HFFc6 (cell line): ENCODE data around the gene DDIT4L. TPM values are rescaled to one million over a fixed set of nuclear protein-coding genes. Genes with fewer than 3 reads are reported as not detected.

Experiments
- DNase-seq: peaks from one replicate; pipeline ENCODE4 v3.0.0-alpha.2; 2018
- H3K27ac Mint-ChIP-seq: 2 replicates; pipeline ENCODE4 v1.8.0; 2020; ENCODE audit warnings: mild to moderate bottlenecking, mixed read lengths
- H3K27me3 Mint-ChIP-seq: 2 replicates; pipeline ENCODE4 v1.8.0; 2021; ENCODE audit warnings: mild to moderate bottlenecking, moderate library complexity, mixed read lengths; ENCODE audit not compliant: insufficient read depth
- H3K36me3 Mint-ChIP-seq: 2 replicates; pipeline ENCODE4 v1.8.0; 2021; ENCODE audit warnings: low read depth, mixed read lengths
- H3K4me1 Mint-ChIP-seq: 2 replicates; pipeline ENCODE4 v1.8.0; 2020; ENCODE audit warnings: low read depth, mixed read lengths
- H3K4me3 Mint-ChIP-seq: 2 replicates; pipeline ENCODE4 v1.8.0; 2020; ENCODE audit warnings: mild to moderate bottlenecking, moderate library complexity, mixed read lengths
- H3K9me3 Mint-ChIP-seq: 2 replicates; pipeline ENCODE4 v1.8.0; 2020; ENCODE audit warnings: mild to moderate bottlenecking, mixed read lengths
- long read RNA-seq: library from polyadenylated mRNA; unstranded; transcript quantifications from one replicate; pipeline ENCODE4 v2.0.0, GENCODE V29; 2019
- total RNA-seq, 6 experiments: library from RNA; stranded (reverse); fragmentation: NEBNext Ultra II Directional; extraction: Animal tissue kit (Norgen Biotek cat#: 25700); gene quantifications; 2 replicates in 1 of 6; 3 replicates in 5 of 6; pipeline ENCODE4 v1.2.3, GENCODE V29; 2021
- TF ChIP-seq, protein P1 (sequence below): fragments of 200-600 bp; sonication (generic); IDR thresholded peaks from 2 replicates; pipeline ENCODE4 v1.5.0; 2021; ENCODE audit warnings: antibody characterized with exemption, mild to moderate bottlenecking

The DDIT4L gene, protein sequence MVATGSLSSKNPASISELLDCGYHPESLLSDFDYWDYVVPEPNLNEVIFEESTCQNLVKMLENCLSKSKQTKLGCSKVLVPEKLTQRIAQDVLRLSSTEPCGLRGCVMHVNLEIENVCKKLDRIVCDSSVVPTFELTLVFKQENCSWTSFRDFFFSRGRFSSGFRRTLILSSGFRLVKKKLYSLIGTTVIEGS
- 1 to 10 TPM in 2 of 6 experiments, under 1 TPM in 4; 0.10 to 3.5 (median 0.39) TPM for total RNA-seq
- long read RNA-seq, partial matches to known transcripts: 0 of 4 reads
- long read RNA-seq, other reads (novel, unspliced or antisense): 1 of 4 reads

DNA sequence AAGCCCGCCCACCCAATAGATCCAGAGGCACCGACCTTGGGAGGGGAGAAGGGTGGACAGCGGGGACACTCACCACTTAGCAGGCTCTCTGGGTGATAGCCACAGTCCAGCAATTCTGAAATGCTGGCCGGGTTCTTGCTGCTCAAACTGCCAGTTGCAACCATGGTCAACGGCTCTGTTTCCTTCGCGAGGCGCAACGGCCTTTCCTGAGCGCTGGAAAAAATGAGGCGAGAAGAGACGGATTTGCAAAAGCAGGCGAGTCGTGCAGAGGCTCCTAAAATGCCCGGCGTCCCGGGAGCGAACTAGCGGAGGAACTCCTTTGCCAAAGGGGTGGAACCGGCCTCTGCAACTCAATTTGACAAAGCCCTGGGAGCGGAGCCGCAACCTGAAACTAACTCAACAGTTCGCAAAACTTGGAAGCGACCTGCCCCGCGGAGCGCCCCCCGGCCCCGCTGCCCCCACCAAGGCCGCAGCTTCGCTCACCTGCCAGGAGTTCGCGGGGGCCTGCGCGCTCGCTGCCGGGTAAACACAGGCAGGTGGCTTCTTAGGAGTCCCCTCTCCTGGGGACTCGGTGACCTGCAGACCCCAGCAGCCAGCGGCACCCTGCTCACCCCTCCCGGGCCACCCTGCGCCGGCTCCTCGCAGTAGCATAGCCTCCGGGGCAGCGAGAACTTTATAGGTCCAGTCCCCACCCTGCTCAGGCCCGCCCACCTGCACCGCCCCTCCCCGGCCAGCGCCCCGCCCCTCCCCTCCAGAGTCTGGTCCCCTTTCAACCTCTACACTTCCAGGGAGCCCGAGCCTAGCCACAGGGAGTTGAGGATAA, at the start of gene DDIT4L:
DDIT4L (minus strand) TSS at position 649 of the 823 bp plus-strand sequence; CDS start at position 164, 485 bp downstream.
- peaks cover 2% of the 10 kb centered on the region for H3K27me3 Mint-ChIP-seq
- no peaks in the 10 kb centered on the region for H3K36me3 Mint-ChIP-seq
- H3K4me3 Mint-ChIP-seq: peak within 1 kb of the TSS; percentile 84
- peak; percentile 25 for DNase-seq
- peaks cover 20% of the 10 kb centered on the region for H3K4me1 Mint-ChIP-seq
- peak within 1 kb of the TSS; percentile 1 for H3K27ac Mint-ChIP-seq
- TF ChIP-seq, protein P1, sequence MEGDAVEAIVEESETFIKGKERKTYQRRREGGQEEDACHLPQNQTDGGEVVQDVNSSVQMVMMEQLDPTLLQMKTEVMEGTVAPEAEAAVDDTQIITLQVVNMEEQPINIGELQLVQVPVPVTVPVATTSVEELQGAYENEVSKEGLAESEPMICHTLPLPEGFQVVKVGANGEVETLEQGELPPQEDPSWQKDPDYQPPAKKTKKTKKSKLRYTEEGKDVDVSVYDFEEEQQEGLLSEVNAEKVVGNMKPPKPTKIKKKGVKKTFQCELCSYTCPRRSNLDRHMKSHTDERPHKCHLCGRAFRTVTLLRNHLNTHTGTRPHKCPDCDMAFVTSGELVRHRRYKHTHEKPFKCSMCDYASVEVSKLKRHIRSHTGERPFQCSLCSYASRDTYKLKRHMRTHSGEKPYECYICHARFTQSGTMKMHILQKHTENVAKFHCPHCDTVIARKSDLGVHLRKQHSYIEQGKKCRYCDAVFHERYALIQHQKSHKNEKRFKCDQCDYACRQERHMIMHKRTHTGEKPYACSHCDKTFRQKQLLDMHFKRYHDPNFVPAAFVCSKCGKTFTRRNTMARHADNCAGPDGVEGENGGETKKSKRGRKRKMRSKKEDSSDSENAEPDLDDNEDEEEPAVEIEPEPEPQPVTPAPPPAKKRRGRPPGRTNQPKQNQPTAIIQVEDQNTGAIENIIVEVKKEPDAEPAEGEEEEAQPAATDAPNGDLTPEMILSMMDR: no peak; the same call in 1 of the 2 replicates
- H3K9me3 Mint-ChIP-seq: no peaks in the 10 kb centered on the region

DNA sequence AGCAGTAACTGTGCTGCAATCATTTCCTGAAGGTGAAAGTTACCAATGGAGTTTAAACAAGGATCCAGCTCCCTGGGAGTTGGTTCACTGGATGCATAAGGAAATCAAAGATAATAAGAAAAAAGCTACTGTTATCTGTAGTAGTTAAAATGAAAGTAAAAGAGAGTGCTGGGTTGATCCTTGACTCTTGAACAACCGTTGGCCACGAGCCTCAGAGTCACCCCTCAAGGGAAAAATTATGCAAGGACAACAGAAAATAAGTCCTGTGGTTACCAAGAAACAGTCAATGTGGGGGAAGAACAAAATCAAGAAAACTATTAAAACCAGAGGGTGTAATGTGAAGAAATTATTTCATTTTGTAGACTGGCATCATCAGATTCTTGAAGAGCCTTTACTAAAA, 49.7 kb upstream of the DDIT4L start:
- no peak for DNase-seq
- Mint-ChIP-seq H3K27ac (no peak overlapping the region), H3K4me1 (0 out of 2 replicates have a peak, but pooled peaks cover 7% of the 10 kb centered on the region), H3K36me3 (no peaks in the 10 kb centered on the region), H3K9me3 (no peaks in the 10 kb centered on the region; the same call in 1 of the 2 replicates), H3K4me3 (peak overlapping the region; percentile 40), H3K27me3 (no peaks in the 10 kb centered on the region; the same call in 1 of the 2 replicates)
- TF ChIP-seq, protein P1: no peak

DNA sequence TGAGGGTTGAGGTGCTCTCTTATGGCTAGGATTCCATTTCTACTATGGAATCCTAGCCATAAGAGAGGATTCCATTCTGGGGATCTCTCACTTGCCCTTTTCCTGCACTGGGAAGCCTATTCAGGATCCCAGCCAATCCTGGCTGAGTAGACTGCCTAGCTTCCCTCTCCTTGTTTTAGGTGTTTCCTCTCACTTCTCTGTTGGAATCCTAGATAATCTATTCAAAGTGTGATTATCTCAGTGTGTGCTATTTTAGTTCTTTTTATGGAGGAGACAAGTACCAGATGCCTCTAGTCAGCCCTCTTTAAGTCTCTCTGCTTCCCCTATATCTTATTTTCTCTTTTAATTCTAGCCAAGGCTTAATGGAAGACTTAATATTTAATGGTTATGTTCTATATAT, 34.5 kb upstream of the DDIT4L start:
- Mint-ChIP-seq H3K9me3 (peaks cover 23% of the 10 kb centered on the region), H3K27ac (no peak overlapping the region), H3K27me3 (no peaks in the 10 kb centered on the region; the same call in none of the 2 replicates), H3K4me1 (no peaks in the 10 kb centered on the region), H3K36me3 (no peaks in the 10 kb centered on the region; the same call in 1 of the 2 replicates), H3K4me3 (no peak overlapping the region)
- DNase-seq: no peak
- TF ChIP-seq, protein P1: no peak

DNA sequence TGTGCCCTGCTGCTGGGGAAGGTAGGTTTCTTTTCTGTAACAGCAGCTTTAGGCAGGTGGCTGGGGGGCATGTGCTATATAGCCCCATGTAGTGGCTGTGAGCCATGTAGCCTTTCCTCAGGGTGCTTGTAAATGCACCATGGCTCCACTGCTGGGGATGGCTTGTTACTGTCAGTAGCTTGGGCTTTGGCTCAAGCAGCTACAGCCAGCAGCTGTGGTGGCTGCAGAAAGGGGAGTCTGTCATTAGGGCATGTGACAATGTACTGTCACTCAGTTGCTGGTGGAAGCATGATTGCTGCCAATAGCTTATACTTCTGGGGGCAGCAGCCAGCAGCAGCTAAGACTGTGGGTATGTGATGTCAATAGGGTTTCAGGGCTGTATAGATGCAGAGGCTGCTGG, 33.9 kb upstream of the DDIT4L start:
- Mint-ChIP-seq H3K4me1 (no peaks in the 10 kb centered on the region), H3K36me3 (no peaks in the 10 kb centered on the region; the same call in 1 of the 2 replicates), H3K9me3 (peaks cover 19% of the 10 kb centered on the region), H3K27ac (no peak overlapping the region), H3K4me3 (no peak overlapping the region), H3K27me3 (no peaks in the 10 kb centered on the region; the same call in none of the 2 replicates)
- TF ChIP-seq, protein P1: no peak
- no peak for DNase-seq

DNA sequence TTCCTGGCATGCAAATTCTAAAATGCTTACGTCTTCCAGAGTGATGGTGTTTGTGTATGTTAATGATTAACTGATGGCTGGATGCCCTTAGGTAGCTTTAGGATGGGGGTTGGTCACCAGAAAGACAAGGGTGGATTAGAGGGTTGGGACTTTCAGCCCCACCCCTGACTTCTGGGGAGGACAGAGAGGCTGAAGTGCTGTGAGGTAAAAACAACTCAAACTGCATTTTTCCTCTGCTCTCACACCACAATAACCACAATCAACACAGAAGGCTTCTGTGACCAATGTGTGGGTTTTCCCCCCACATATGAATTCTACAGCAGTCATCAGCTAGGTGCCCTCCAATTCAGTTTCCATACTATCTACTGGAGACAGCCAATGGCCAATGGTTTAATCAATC, 18.7 kb upstream of the DDIT4L start:
- Mint-ChIP-seq H3K27me3 (no peaks in the 10 kb centered on the region; the same call in 1 of the 2 replicates), H3K4me3 (no peak overlapping the region), H3K27ac (no peak overlapping the region), H3K36me3 (no peaks in the 10 kb centered on the region), H3K4me1 (no peaks in the 10 kb centered on the region; the same call in 1 of the 2 replicates), H3K9me3 (no peaks in the 10 kb centered on the region)
- DNase-seq: no peak
- TF ChIP-seq, protein P1: no peak
